Heart left ventricle (tissue), 13 donors: ENCODE measurements around the gene SLC9A5.

Experiments used
- CTCF ChIP-seq, 12 donors: fragments of 200-600 bp; sonication (generic) in 4 of 12; IDR thresholded peaks; one replicate each; pipeline versions ENCODE4 v1.5.0 to v1.8.0; 2018 to 2022; ENCODE audit warnings: antibody characterized with exemption in 12 of 12, mild to moderate bottlenecking in 5 of 12
- POLR2A ChIP-seq, 2 donors: fragments of 450-650 bp; IDR thresholded peaks; one replicate each; pipeline ENCODE4 v1.6.1; 2017; ENCODE audit warnings: antibody characterized with exemption in 2 of 2, mild to moderate bottlenecking in 2 of 2, moderate library complexity in 2 of 2
- donor health status: ischemic (EF 13 %, LVEDD 7.1; RV severe dilation, severe dysfunction).
- donor health status: DM: no; HTN: yes; CAD: no.
- donor health status: DM: no; HTN: no; CAD: no.
- donor health status: ischemic (EF 25% LVEDD 6.9; RV normal size, moderate dysfunction).
- donor health status: ischemic (EF 25% LVEDD 5.7; RV mildly dilated, moderate dysfunction).
- donor health status: ischemic (EF 35%, LVEDD 5.7; RV mildly dilated, moderate dysfunction).
- donor health status: nonischemic (EF 11% LVEDD 7.7; RV severe dilation, severe dysfunction).
- donor health status: DM: yes; HTN: yes; CAD: no.
- donor health status: PGD.
- donor health status: ischemic (EF 29% LVEDD 5.4; RV normal size, mild dysfunction).
- donor health status: nonischemic (EF 23%, LVEDD 6.1; RV moderate dilation, normal function).

- TF ChIP-seq CTCF (IDR thresholded peaks at IDR 0.05) (no peak), POLR2A (IDR thresholded peaks at IDR 0.05) (no peak)
Observed at GRCh38 chr16:67302076-67302475, 53.3 kb downstream of the SLC9A5 start.
